GM19452 (cell line): ENCODE results near the gene PIK3C2B.
"Not testable (repeated sequence)": the region's sequence is repeated elsewhere in the genome, so short reads cannot be mapped to it uniquely, and the experiment has no call there.

Source experiments
- ATAC-seq: cut with Tn5 transposase; IDR thresholded peaks from one replicate; pipeline ENCODE4 v1.9.1; 2021; ENCODE audit not compliant: unreplicated experiment

The PIK3C2B gene

DNA sequence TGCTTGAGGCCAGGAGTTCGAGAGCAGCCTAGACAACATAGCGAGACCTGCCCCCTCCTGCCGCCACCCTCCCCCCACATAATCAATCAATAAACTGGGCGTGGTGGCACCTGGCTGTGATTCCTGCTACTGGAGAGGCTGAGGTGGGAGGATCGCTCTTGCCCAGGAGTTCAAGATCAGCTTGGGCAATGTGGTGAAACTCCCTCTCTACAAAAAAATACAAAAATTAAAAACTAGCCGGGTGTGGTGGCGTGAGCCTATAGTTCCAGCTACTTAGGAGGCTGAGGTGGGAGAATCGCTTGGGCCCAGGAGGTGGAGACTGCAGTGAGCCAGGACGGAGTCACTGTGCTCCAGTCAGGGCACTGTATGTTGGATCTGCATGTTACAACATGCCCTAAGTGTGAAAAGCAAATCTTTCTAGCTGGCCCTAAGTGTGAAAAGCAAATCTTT, 14.6 kb upstream of the PIK3C2B start:
- no peak for ATAC-seq

DNA sequence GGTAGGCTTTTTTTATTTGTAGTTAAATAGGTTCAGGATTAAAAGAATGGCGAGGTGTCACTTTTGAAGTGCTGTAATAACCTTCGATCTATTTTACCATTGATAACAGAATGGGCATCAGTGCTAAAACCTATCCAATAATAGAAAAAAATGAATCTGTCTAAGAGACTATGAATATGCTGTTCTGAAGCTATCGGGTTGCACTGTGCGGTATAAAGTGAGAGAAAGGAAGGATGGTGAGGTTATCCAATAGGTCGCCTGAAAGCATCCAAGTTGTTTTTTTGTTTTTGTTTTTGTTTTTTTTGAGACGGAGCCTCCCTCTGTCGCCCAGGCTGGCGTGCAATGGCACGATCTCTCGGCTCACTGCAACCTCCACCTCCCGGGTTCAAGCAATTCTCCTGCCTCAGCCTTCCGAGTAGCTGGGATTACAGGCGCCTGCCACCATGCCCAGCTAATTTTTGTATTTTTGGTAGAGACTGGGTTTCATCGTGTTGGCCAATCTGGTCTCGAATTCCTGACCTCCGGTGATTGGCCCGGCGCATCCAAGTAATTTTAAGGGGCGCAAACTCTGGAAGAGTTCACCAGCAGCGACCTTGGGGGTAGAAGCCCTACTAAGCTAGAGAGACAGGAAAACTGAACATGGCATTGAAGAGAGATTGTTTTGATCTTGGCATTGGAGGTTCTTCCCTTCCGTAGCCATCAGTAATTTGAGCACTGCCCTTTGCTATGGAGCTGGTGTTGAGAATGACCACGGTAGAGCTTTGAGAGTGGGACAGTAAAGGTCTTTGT, 12.9 kb upstream of the PIK3C2B start:
- ATAC-seq = peak; percentile 4

GRCh38 chr1:204506969-204507316, 12.3 kb upstream of the PIK3C2B start:
- ATAC-seq = peak; percentile 50

DNA sequence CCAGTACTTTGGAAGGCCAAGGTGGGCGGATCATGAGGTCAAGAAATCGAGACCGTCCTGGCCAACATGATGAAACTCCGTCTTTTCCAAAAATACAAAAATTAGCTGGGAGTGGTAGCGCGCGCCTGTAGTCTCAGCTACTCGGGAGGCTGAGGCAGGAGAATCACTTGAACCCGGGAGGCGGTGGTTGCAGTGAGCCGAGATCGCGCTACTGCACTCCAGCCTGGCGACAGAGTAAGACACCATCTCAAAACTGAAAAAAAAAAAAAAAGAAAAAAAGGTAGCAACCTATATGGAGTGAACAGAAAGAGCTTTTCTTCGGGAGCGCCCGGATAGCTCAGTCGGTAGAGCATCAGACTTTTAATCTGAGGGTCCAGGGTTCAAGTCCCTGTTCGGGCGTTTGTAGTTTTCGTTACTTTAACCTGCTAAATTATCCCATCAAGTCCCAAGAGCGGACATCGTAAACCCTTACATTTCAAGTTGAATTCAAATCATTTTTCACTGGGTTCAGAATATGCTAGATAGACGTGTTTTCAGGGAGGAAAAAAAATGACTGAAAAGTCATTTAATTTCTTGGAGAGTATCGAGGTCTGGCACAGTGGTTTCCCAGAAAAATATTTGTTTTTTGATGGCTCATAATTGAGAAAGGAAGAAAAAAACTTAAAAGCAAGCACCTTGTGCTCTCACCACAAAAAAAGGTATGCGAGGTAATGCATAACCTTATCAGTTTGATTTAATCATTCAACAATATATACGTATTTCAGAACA, 11.8 kb upstream of the PIK3C2B start:
- peak; percentile 76 for ATAC-seq

DNA sequence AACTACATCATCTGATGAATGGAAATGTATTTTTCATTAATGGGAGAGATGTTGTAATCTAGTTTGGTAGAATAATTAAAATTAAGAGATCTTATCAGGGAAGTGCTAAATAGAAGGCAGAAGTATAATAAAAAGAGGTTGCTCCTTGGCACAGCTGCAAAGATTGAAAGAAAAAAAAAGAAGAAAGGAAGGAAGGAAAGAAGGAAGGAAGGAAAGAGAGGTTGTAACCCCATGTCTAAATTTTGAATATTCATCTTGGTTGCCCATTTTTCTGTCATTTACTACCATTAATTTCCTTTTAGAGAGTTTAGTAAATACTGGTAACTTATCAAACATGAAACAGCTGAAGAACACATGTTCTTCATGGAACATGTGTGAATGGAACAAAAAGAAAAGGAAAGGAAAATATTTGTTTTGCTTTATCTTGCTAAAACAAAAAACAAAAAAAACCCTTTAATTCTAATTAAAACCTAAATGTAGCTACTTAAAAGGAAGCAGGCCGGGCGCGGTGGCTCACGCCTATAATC, 11.1 kb upstream of the PIK3C2B start:
- no peak for ATAC-seq

GRCh38 chr1:204503913-204504519, 9.4 kb upstream of the PIK3C2B start:
- no peak for ATAC-seq

GRCh38 chr1:204503122-204503912, 8.7 kb upstream of the PIK3C2B start:
- no peak for ATAC-seq

DNA sequence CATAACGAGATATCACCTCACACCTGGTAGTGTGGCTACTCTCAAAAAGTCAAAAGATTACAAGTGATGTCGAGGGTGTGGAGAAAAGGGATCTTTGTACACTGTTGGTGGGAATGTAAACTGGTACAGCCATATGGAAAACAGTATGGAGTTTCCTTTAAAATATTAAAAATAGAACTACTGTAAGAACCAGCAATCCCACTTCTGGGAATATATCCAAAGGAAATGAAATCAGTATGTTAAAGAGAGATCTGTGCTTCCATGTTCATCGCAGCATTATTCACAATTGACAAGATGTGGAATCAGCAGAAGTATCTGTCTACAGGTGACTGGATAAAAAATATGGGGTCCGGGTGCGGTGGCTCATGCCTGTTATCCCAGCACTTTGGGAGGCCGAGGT, 7.6 kb upstream of the PIK3C2B start:
- ATAC-seq = no peak

- no peak for ATAC-seq
Measured at GRCh38 chr1:204499511-204500468, 5.2 kb upstream of the PIK3C2B start.

DNA sequence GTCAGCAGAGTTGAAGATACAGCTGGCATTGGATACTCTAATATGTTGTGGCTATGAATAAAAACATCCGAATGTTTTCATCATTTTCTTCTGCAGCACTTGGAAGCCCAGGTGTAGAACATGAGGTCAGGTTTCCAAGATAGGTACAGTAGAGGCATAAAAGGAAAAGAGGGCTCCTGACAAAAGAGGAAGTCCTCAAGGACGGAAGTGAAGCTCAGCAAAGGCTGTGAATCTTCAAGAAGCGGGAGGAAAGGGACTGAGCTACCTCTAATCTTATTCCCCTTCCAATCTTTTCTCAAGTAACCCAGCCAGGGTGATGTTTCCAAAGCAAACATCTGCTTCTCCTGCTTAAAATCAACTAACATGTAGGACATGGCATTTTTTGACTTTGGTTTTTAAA, 4.4 kb upstream of the PIK3C2B start:
- no peak for ATAC-seq

- ATAC-seq = no peak
Measured at GRCh38 chr1:204495777-204496176, 1.2 kb upstream of the PIK3C2B start.

DNA sequence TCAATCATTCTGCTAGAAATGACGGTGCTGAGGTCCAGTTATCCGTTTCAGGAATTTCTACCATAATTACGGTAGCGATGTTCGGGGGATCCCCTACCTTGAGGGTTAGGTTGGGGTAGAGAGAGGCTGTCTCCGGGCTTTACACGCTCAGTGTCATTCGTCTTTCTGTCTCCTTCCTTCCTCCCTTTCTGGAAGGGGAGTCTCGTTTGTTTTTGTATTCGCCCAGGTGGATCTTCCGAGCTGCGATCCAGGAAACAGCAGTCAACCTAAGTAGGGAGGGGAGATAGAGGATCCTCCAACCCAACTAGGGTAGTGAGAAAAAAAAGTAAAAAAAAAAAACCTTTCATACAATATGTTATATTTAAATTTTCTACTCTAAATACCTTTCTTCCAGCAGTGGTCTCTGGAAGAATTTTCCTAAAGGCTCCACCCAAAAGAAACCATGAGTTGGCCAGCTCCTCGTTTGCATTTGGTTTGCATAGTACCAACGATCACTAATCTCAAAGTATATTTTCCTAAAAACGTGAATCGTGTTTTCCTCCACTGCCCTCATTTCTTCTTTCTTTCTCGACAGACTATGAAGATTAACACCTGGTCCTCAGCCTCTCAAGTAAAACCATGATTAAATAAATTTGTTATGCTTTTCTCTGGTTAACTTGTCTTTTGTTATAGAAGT, 611 bp upstream of the PIK3C2B start:
- peak; percentile 34 for ATAC-seq

- peak; percentile 38 for ATAC-seq
Measured at GRCh38 chr1:204493984-204494280, 673 bp downstream of the PIK3C2B start.

DNA sequence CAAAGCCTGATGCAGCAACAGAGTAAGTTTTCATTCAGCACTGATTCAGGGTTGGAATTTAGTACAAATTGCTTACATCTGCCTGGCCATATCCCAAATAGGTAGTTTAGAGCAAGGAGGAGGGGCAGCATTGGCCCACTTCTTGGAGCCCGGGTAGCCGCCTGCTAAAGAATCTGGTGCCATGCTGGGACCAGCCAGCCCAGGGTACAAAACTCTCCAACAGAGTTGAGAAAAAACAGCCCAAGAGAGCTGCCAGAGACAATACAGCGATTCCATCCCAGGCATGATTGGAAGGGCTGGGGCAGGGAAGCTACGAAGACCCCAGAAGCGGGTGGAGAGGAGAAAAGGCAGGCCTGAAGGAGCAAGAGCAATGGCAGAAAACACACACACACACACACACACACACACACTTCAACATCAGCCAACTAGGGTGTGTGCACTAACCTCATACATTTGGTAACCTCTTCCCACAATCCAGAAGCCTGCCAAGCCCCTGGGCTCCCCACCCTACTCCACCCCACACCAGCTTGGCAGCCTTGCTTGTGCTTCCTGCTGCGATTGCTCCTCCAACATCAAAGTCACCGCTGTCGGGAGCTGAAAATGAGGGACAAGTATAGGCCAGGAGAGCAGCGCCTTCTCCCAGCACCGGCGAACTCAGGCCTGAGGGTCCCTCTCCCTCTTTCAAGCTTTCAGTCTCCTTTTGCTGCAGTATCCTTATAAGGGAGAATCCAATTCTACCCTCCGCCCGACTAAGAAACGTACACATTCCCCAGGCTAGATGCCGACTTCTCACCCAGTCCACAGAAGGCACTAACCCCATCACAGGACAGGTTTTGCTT, 1.2 kb downstream of the PIK3C2B start:
- ATAC-seq = no peak

- ATAC-seq = no peak
Measured at GRCh38 chr1:204491655-204492054, 3.0 kb downstream of the PIK3C2B start.

DNA sequence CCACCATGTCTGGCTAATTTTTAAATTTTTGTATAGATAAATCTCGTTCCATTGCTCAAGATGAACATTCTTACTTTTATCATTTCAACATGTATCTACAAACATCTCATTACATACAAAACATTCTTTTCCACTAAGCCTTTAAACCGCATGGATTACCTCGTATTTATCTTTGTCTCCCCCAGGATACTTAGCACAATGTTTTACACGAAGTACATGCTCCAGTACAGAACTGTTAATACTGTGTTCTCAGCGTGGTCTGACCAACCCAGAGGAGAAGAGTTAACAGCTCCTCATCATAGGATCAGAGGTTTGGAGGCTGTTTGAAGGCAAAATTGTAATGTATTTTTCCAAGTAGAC, 7.4 kb downstream of the PIK3C2B start:
- ATAC-seq = no peak

DNA sequence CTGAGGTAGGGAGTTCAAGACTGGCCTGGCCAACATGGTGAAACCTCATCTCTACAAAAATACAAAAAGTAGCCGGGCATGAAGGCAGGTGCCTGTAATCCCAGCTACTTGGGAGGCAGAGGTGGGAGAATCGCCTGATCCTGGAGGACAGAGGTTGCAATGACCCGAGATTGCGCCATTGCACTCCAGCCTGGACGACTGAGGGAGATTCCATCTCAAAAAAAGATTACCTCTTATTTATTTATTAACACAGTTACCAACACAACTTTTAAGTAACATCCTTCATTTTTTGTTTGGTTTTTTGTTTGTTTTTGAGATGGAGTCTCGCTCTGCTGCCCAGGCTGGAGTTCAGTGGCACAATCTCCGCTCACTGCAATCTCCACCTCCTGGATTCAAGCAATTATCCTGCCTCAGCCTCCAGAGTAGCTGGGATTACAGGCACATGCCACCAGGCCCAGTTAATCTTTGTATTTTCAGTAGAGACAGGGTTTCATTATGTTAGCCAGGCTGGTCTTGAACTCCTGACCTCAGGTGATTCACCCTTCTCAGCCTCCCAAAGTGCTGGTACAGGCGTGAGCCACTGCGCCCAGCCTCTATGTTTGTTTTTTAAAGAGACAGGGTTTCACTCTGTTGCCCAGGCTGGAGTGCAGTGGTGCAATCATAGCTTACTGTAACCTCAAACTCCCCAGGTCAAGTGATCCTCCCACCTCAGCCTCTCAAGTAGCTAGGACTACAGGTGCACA, 7.9 kb downstream of the PIK3C2B start:
- ATAC-seq = not testable (repeated sequence)

DNA sequence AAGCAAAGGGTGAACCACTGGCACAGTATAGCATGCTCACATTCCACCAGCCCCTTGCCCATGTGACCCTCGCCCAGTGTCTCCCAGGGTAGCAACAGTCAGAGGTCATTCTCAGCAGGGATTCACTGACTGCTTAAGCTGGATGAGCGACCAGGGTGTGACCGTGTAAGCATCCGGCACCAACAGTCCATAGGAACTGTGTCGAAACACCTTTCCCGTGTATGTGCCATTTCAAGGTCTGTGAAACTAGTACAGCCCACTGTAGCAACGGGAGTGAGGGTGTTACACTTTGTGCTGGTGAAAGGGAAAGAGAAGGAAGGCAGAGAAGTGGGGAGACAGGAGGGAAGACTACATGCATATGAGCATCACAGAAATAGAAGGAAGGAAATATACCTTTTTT, 10.8 kb downstream of the PIK3C2B start:
- no peak for ATAC-seq
